ENCODE data around the gene CETN3.

- TF ChIP-seq CTCF (IDR thresholded peaks at IDR 0.05), result no peak
- TF ChIP-seq POLR2A (IDR thresholded peaks at IDR 0.05), result no peak
- TF ChIP-seq POLR2AphosphoS5 (IDR thresholded peaks at IDR 0.05; ENCODE audit: insufficient read depth in 1 of 2, low read depth in 1 of 2), result no peak
These were observed 25.7 kb downstream of the CETN3 start for GRCh38 chr5:90383903-90384302.
